Purkinje cell (primary cell): Measurements from ENCODE around the gene DICER1. TPM values are rescaled to one million over a fixed set of nuclear protein-coding genes. Genes with fewer than 3 reads are reported as not detected.

Experiments used
- polyA plus RNA-seq: library from polyadenylated mRNA; unstranded; fragments of >200 nt; fragmentation: Nextera tagmentation; gene quantifications from 2 replicates; pipeline ENCODE4 v1.2.1, GENCODE V29; 2014

DICER1 gene
- polyA plus RNA-seq = 20.4 and 22.5 TPM in 2 replicates

GRCh38 chr14:95157327-95158189 is at the start of gene DICER1:
TSS of gene DICER1 (minus strand) at chr14:95157529. CDS start at chr14:95133458, 24,071 bp downstream.

Other genes starting within 250 kb of the DICER1 start
- gene CLMN, start 162.4 kb upstream of the DICER1 start, polyA plus RNA-seq = 68.4 and 126 TPM in 2 replicates